Psoas muscle (tissue), 8 donors: ENCODE results near the gene TRIM66. TPM values are rescaled to one million over a fixed set of nuclear protein-coding genes. Genes with fewer than 3 reads are reported as not detected.

Experiments used
- ATAC-seq, 4 donors: fragments of 200-7000 bp; cut with Tn5 transposase; one replicate each; pipeline ENCODE4 v1.9.1; 2020; ENCODE audit warnings: moderate library complexity in 3 of 4, mild to moderate bottlenecking in 2 of 4
- DNase-seq, 2 donors: peaks; one replicate each; pipeline ENCODE4 v3.0.0-alpha.2; 2020
- H3K27ac ChIP-seq: fragments of 200-600 bp; one replicate; pipeline ENCODE4 v1.8.0; 2022
- H3K27me3 ChIP-seq, 3 donors: fragments of 200-600 bp in 1 of 3; one replicate each; pipeline versions ENCODE4 v1.6.1 to v1.8.0; 2013 to 2022; ENCODE audit warnings: low read length in 2 of 3, mild to moderate bottlenecking in 2 of 3, moderate library complexity in 1 of 3; ENCODE audit not compliant: insufficient read depth in 3 of 3
- H3K36me3 ChIP-seq, 2 donors: fragments of 200-600 bp in 1 of 2; one replicate each; pipeline versions ENCODE4 v1.6.1 to v1.8.0; 2013 to 2022; ENCODE audit warnings: low read depth in 1 of 2, mild to moderate bottlenecking in 1 of 2, moderate library complexity in 1 of 2; ENCODE audit not compliant: insufficient read depth in 1 of 2
- H3K4me1 ChIP-seq: fragments of 200-600 bp; one replicate; pipeline ENCODE4 v1.8.0; 2022
- H3K4me3 ChIP-seq: fragments of 200-600 bp; one replicate; pipeline ENCODE4 v1.8.0; 2022; ENCODE audit warnings: mild to moderate bottlenecking
- H3K9me3 ChIP-seq: fragments of 200-600 bp; one replicate; pipeline ENCODE4 v1.8.0; 2022
- CTCF ChIP-seq: fragments of 200-600 bp; IDR thresholded peaks from one replicate; pipeline ENCODE4 v1.8.0; 2022; ENCODE audit warnings: antibody characterized with exemption
- WGBS, 3 donors: extraction: QIAGEN DNeasy Blood & Tissue Kit; methylation state at CpG; one replicate each; pipeline versions ENCODE4 v1.1.6 to v1.1.7; 2013; 5-methylcytosine and 5-hydroxymethylcytosine counted together
- intact Hi-C, 2 donors: fragments of 100-400 bp; cut with DNase I; formaldehyde crosslinking; loops; one replicate each; pipeline versions ENCODE4 v1.11.0 to v1.14.2; 2022
- polyA plus RNA-seq, 3 donors: library from polyadenylated mRNA; stranded (reverse); fragments of 200-250 nt; gene quantifications; one replicate each; pipeline ENCODE4 v1.2.3, GENCODE V29; 2013
- total RNA-seq, 4 donors: library from RNA; stranded (reverse); fragmentation: NEBNext Ultra II Directional in 2 of 4; extraction: Animal tissue kit (Norgen Biotek cat#: 25700) in 2 of 4; gene quantifications; one replicate each; pipeline versions ENCODE4 v1.2.1 to v1.2.4, GENCODE V29; 2021 to 2023
- donor health status: healthy with polysubstance abuse.
- donor health status: DM: no; HTN: no; CAD: no; lungs with moderate emphysema.
- donor health status: Bipolar disorder and iron deficiency.
- donor health status: healthy.
- donor health status: DM: yes; HTN: yes; CAD: no.
- donor health status: DM: no; HTN: no; CAD: no.
- donor health status: DM: no; HTN: no; CAD: no.
- donor health status: DM: yes; HTN: yes; CAD: no.

Gene TRIM66
- total and polyA plus RNA-seq, 7 donors = 0.46 to 3.9 (median 2.0) TPM

- intact Hi-C loops = no loop called here
- H3K27ac ChIP-seq = no peak overlapping the region
- H3K4me1 ChIP-seq = no peaks in the 10 kb centered on the region
- no peak for TF ChIP-seq CTCF
- no peaks in the 10 kb centered on the region for H3K36me3 ChIP-seq
- H3K27me3 ChIP-seq = peaks cover 0 to 6% (median 4%) of the 10 kb centered on the region in 3 donors
- no peak for ATAC-seq
- DNase-seq = no peak
- H3K4me3 ChIP-seq = no peak overlapping the region
- WGBS, 3 donors = 91 to 100% (median 93%) methylated on average over 1 of the region's 1 CpG
- H3K9me3 ChIP-seq = no peaks in the 10 kb centered on the region
Measured at GRCh38 chr11:8605971-8606563, 76.4 kb downstream of the TRIM66 start.

GRCh38 chr11:8604078-8604723, 78.3 kb downstream of the TRIM66 start:
- peak; percentile 60 to 62 for DNase-seq
- WGBS, 3 donors = 29 to 34% (median 30%) methylated on average over 9 of the region's 9 CpGs
- Histone ChIP-seq H3K36me3 (no peaks in the 10 kb centered on the region), H3K4me3 (no peak overlapping the region), H3K27ac (no peak overlapping the region), H3K4me1 (no peaks in the 10 kb centered on the region), H3K9me3 (no peaks in the 10 kb centered on the region), H3K27me3 (peaks cover 0 to 6% (median 4%) of the 10 kb centered on the region in 3 donors)
- peak; percentile 65 to 87 (median 85) for ATAC-seq
- peak; percentile 46 for TF ChIP-seq CTCF
- intact Hi-C loops = no loop called here

- no peak overlapping the region for H3K4me3 ChIP-seq
- 67 to 74% (median 68%) methylated on average over 2 of the region's 2 CpGs for WGBS, 3 donors
Measured at GRCh38 chr11:8603696-8604077, 78.8 kb downstream of the TRIM66 start.

GRCh38 chr11:8601376-8602133, 80.9 kb downstream of the TRIM66 start:
- WGBS, 3 donors = 72 to 78% (median 76%) methylated on average over 9 of the region's 9 CpGs
- intact Hi-C loops = no loop called here
- Histone ChIP-seq H3K4me3 (no peak overlapping the region), H3K27me3 (peaks cover 0 to 10% (median 4%) of the 10 kb centered on the region in 3 donors), H3K9me3 (no peaks in the 10 kb centered on the region), H3K27ac (no peak overlapping the region), H3K36me3 (no peaks in the 10 kb centered on the region), H3K4me1 (no peaks in the 10 kb centered on the region)
- ATAC-seq (no peak), DNase-seq (no peak)
- no peak for TF ChIP-seq CTCF

More at GRCh38 chr11:8603696-8604077, 78.8 kb downstream of the TRIM66 start:
- no peak for DNase-seq
- Histone ChIP-seq H3K27ac (no peak overlapping the region), H3K9me3 (no peaks in the 10 kb centered on the region), H3K4me1 (no peaks in the 10 kb centered on the region), H3K36me3 (no peaks in the 10 kb centered on the region), H3K27me3 (peaks cover 0 to 6% (median 4%) of the 10 kb centered on the region in 3 donors)
- intact Hi-C loops = no loop called here
- no peak for TF ChIP-seq CTCF
- peak in 1 of 4 donors; percentile 17 for ATAC-seq
